HepG2 (cell line): Measurements from ENCODE around the gene GLIPR1L2. TPM values are rescaled to one million over a fixed set of nuclear protein-coding genes. Genes with fewer than 3 reads are reported as not detected.

ENCODE experiments used
- AKNA ChIP-seq: sonication (generic); formaldehyde crosslinking; IDR thresholded peaks from 2 replicates; pipeline ENCODE4 v1.4.0; 2020; ENCODE audit warnings: missing genetic modification reagents, borderline replicate concordance
- EED ChIP-seq: sonication (generic); formaldehyde crosslinking; IDR thresholded peaks from 2 replicates; pipeline ENCODE4 v1.5.0; 2020; ENCODE audit warnings: mild to moderate bottlenecking, missing genetic modification reagents
- HINFP ChIP-seq: sonication (generic); formaldehyde crosslinking; IDR thresholded peaks from 2 replicates; pipeline ENCODE4 v1.4.0; 2020; ENCODE audit warnings: low read depth, mild to moderate bottlenecking, missing genetic modification reagents
- KDM6A ChIP-seq: IDR thresholded peaks from 2 replicates; pipeline ENCODE4 v1.6.1; 2016; ENCODE audit warnings: low read depth
- MNT ChIP-seq: fragments of 450-650 bp; IDR thresholded peaks from 2 replicates; pipeline ENCODE4 v1.6.1; 2016
- REL ChIP-seq: sonication (generic); formaldehyde crosslinking; conservative IDR thresholded peaks from 2 replicates; pipeline ENCODE4 v1.8.0; 2022; ENCODE audit warnings: mild to moderate bottlenecking, missing genetic modification reagents, moderate library complexity
- SMAD9 ChIP-seq: sonication (generic); formaldehyde crosslinking; IDR thresholded peaks from 2 replicates; pipeline ENCODE4 v1.5.1; 2020; ENCODE audit warnings: mild to moderate bottlenecking, missing genetic modification reagents
- SRSF9 ChIP-seq: fragments of 200-400 bp; formaldehyde crosslinking; IDR thresholded peaks from 2 replicates; pipeline ENCODE4 v1.6.1; 2018; ENCODE audit warnings: borderline replicate concordance, mild to moderate bottlenecking, low read depth, low read length; ENCODE audit not compliant: insufficient read depth, poor library complexity, severe bottlenecking
- ZBTB34 ChIP-seq: sonication (generic); formaldehyde crosslinking; IDR thresholded peaks from 2 replicates; pipeline ENCODE4 v1.8.0; 2022; ENCODE audit warnings: mild to moderate bottlenecking, missing genetic modification reagents
- ZFP82 ChIP-seq: sonication (generic); formaldehyde crosslinking; IDR thresholded peaks from 2 replicates; pipeline ENCODE4 v1.5.1; 2020; ENCODE audit warnings: mild to moderate bottlenecking, missing genetic modification reagents, borderline replicate concordance
- ZNF362 ChIP-seq: sonication (generic); formaldehyde crosslinking; IDR thresholded peaks from 2 replicates; pipeline ENCODE4 v1.4.0; 2020; ENCODE audit warnings: missing genetic modification reagents, mild to moderate bottlenecking, borderline replicate concordance
- ZNF576 ChIP-seq: sonication (generic); formaldehyde crosslinking; IDR thresholded peaks from 2 replicates; pipeline ENCODE4 v1.4.0; 2020; ENCODE audit warnings: mild to moderate bottlenecking, missing genetic modification reagents
- ZSCAN9 ChIP-seq: IDR thresholded peaks from 2 replicates; pipeline ENCODE4 v1.6.1; 2016; ENCODE audit warnings: borderline replicate concordance
- polyA plus RNA-seq, 8 experiments: library from polyadenylated mRNA; depleted of rRNA in 3 of 8; stranded (reverse) in 7 of 8; unstranded in 1 of 8; fragments of >200 nt; fragmentation: Illumina TruSeq in 4 of 8; extraction: Trizol in 4 of 8; gene quantifications; 2 replicates each; pipeline versions ENCODE4 v1.2.1 to v1.2.3, GENCODE V29; 2011 to 2016; ENCODE audit warnings: low read depth in 4 of 8, missing spikeins in 1 of 8, mixed read lengths in 1 of 8; ENCODE audit not compliant: insufficient read depth in 1 of 8
- total RNA-seq, 5 experiments: library from RNA; depleted of rRNA; stranded (reverse); fragments of >200 nt; fragmentation: Illumina TruSeq; extraction: Trizol; gene quantifications; 2 replicates each; pipeline ENCODE4 v1.2.3, GENCODE V29; 2016; ENCODE audit warnings: low read depth in 1 of 5

The GLIPR1L2 gene
- total and polyA plus RNA-seq, 2 of the 13 experiments (the other 11 are each of a cell fraction or from before 2014, with no cell fraction given): not detected

- TF ChIP-seq MNT: no peak
- TF ChIP-seq HINFP (CRISPR knock-in tag): no peak
- no peak for TF ChIP-seq SRSF9
- TF ChIP-seq AKNA (CRISPR knock-in tag): no peak
- no peak for TF ChIP-seq SMAD9 (CRISPR knock-in tag)
- no peak for TF ChIP-seq ZBTB34 (CRISPR knock-in tag)
- no peak for TF ChIP-seq REL (CRISPR knock-in tag)
- no peak for TF ChIP-seq ZNF576 (CRISPR knock-in tag)
- TF ChIP-seq EED (CRISPR knock-in tag): no peak
- no peak for TF ChIP-seq ZFP82
- no peak for TF ChIP-seq ZSCAN9 (CRISPR knock-in tag)
- TF ChIP-seq KDM6A (CRISPR knock-in tag): peak; percentile 46; the same call in 1 of the 2 replicates
- no peak for TF ChIP-seq ZNF362 (CRISPR knock-in tag)
Observed at GRCh38 chr12:75444429-75445136, 53.7 kb downstream of the GLIPR1L2 start (continued).
